Transverse colon (tissue), 4 donors: ENCODE results near the gene PARP12.

ENCODE experiments used
- CTCF ChIP-seq, 5 experiments: fragments of 200-600 bp in 3 of 5; fragments of 450-650 bp in 2 of 5; sonication (generic) in 3 of 5; IDR thresholded peaks; 1 replicate in 2 of 5; 2 replicates in 3 of 5; pipeline ENCODE4 v1.5.1; 2016 to 2017; ENCODE audit warnings: antibody characterized with exemption in 5 of 5, inconsistent platforms in 3 of 5, mild to moderate bottlenecking in 2 of 5, moderate library complexity in 1 of 5
- EP300 ChIP-seq: sonication (generic); formaldehyde crosslinking; IDR thresholded peaks from one replicate; pipeline ENCODE4 v1.6.1; 2017; ENCODE audit warnings: antibody characterized with exemption, low read depth
- POLR2A ChIP-seq: fragments of 450-650 bp; IDR thresholded peaks from one replicate; pipeline ENCODE4 v1.6.1; 2016; ENCODE audit warnings: antibody characterized with exemption, mild to moderate bottlenecking, moderate library complexity
- POLR2AphosphoS5 ChIP-seq, 3 donors: sonication (generic); formaldehyde crosslinking; IDR thresholded peaks; one replicate each; pipeline ENCODE4 v1.6.1; 2016; ENCODE audit warnings: antibody characterized with exemption in 3 of 3

GRCh38 chr7:140050100-140050499 is 12.7 kb downstream of the PARP12 start:
- no peak for TF ChIP-seq POLR2A
- TF ChIP-seq CTCF (IDR thresholded peaks at IDR 0.05) = no peak
- TF ChIP-seq EP300 = no peak
- no peak for TF ChIP-seq POLR2AphosphoS5 (IDR thresholded peaks at IDR 0.05)
